Measurements from ENCODE around the gene GOLT1A. TPM values are rescaled to one million over a fixed set of nuclear protein-coding genes. Genes with fewer than 3 reads are reported as not detected.
A peak's percentile ranks its signal among the peaks of the same experiment; 100 is the strongest.

The GOLT1A gene
- total RNA-seq (not detected), polyA plus RNA-seq (10 to 100 TPM in 2 of 3 donors, 1 to 10 TPM in 1; 9.6 to 12.5 (median 12.0) TPM)

- WGBS, 2 donors: 18% methylated on average over 41 of the region's 41 CpGs
- intact Hi-C loops (cut with DNase I): no loop called here
- peaks cover 0 to 38% (median 7%) of the 10 kb centered on the region in 3 donors for H3K27me3 ChIP-seq
- TF ChIP-seq POLR2A (IDR thresholded peaks at IDR 0.05) (no peak), CTCF (IDR thresholded peaks at IDR 0.05) (peak; percentile 20 to 47 (median 32)), POLR2AphosphoS5 (IDR thresholded peaks at IDR 0.05) (no peak), EP300 (IDR thresholded peaks at IDR 0.05) (no peak)
- peak within 1 kb of the TSS in 2 of 4 donors; percentile 12 to 21 for H3K4me3 ChIP-seq
- H3K36me3 ChIP-seq: no peaks in the 10 kb centered on the region
- no peak within 1 kb of the TSS for H3K27ac ChIP-seq
- peaks cover 0 to 8% (median 3%) of the 10 kb centered on the region in 4 donors for H3K4me1 ChIP-seq
- DNase-seq: peak; percentile 80
- no peaks in the 10 kb centered on the region for H3K9me3 ChIP-seq
Observed at GRCh38 chr1:204213668-204214662, at the start of gene GOLT1A. GOLT1A (minus strand) TSS chr1:204213988; CDS start chr1:204213906, 82 bp downstream.

GRCh38 chr1:204263254-204263910, 49.6 kb upstream of the GOLT1A start:
- Histone ChIP-seq H3K27ac (no peak overlapping the region), H3K4me1 (peaks cover 0 to 17% (median 11%) of the 10 kb centered on the region in 4 donors)

GRCh38 chr1:204262506-204263253, 48.9 kb upstream of the GOLT1A start:
- no peak for DNase-seq
- Histone ChIP-seq H3K27me3 (no peaks in the 10 kb centered on the region), H3K4me3 (no peak overlapping the region), H3K9me3 (no peaks in the 10 kb centered on the region), H3K27ac (no peak overlapping the region), H3K4me1 (peaks cover 0 to 17% (median 11%) of the 10 kb centered on the region in 4 donors), H3K36me3 (no peaks in the 10 kb centered on the region)
- 88 to 89% methylated on average over 13 of the region's 13 CpGs for WGBS, 2 donors
- intact Hi-C loops (cut with DNase I): no loop called here
- no peak for TF ChIP-seq POLR2A (IDR thresholded peaks at IDR 0.05)
- TF ChIP-seq CTCF (IDR thresholded peaks at IDR 0.05): no peak
- no peak for TF ChIP-seq POLR2AphosphoS5 (IDR thresholded peaks at IDR 0.05)
- TF ChIP-seq EP300 (IDR thresholded peaks at IDR 0.05): no peak

More at GRCh38 chr1:204263254-204263910, 49.6 kb upstream of the GOLT1A start:
- no peaks in the 10 kb centered on the region for H3K36me3 ChIP-seq
- intact Hi-C loops (cut with DNase I): no loop called here
- H3K9me3 ChIP-seq: no peaks in the 10 kb centered on the region
- DNase-seq: peak; percentile 78
- 73 to 74% methylated on average over 13 of the region's 13 CpGs for WGBS, 2 donors
- no peaks in the 10 kb centered on the region for H3K27me3 ChIP-seq
- no peak for TF ChIP-seq CTCF (IDR thresholded peaks at IDR 0.05)
- no peak for TF ChIP-seq POLR2A (IDR thresholded peaks at IDR 0.05)
- no peak for TF ChIP-seq EP300 (IDR thresholded peaks at IDR 0.05)
- no peak for TF ChIP-seq POLR2AphosphoS5 (IDR thresholded peaks at IDR 0.05)
- no peak overlapping the region for H3K4me3 ChIP-seq

- TF ChIP-seq EP300 (IDR thresholded peaks at IDR 0.05) (no peak), POLR2AphosphoS5 (IDR thresholded peaks at IDR 0.05) (no peak), CTCF (IDR thresholded peaks at IDR 0.05) (no peak), POLR2A (IDR thresholded peaks at IDR 0.05) (no peak)
- no peak for DNase-seq
- Histone ChIP-seq H3K9me3 (no peaks in the 10 kb centered on the region), H3K36me3 (no peaks in the 10 kb centered on the region), H3K4me1 (peaks cover 0 to 17% (median 11%) of the 10 kb centered on the region in 4 donors), H3K4me3 (no peak overlapping the region), H3K27ac (no peak overlapping the region), H3K27me3 (no peaks in the 10 kb centered on the region)
- WGBS, 2 donors: 72 to 87% methylated on average over 13 of the region's 13 CpGs
- intact Hi-C loops (cut with DNase I): no loop called here
Observed at GRCh38 chr1:204261746-204262505, 48.1 kb upstream of the GOLT1A start.
